Astrocyte (in vitro differentiated cells and primary cell): Measurements from ENCODE around the gene CLTCL1. TPM values are rescaled to one million over a fixed set of nuclear protein-coding genes. Genes with fewer than 3 reads are reported as not detected.
A peak's percentile ranks its signal among the peaks of the same experiment; 100 is the strongest.
"Not testable (repeated sequence)": the region's sequence is repeated elsewhere in the genome, so short reads cannot be mapped to it uniquely, and the experiment has no call there.

ENCODE experiments used
- DNase-seq: peaks from one replicate; pipeline ENCODE4 v3.0.0-alpha.2; 2010; ENCODE audit warnings: low read depth
- FAIRE-seq: peaks from 2 replicates; lab custom pipeline; 2011; peaks lifted over from hg19 to GRCh38; lab: Jason Lieb, UNC
- H2AFZ ChIP-seq: 2 replicates; pipeline ENCODE4 v1.6.0; 2012; ENCODE audit warnings: low read depth, low read length, inconsistent platforms
- H3K27ac ChIP-seq: 2 replicates; pipeline ENCODE4 v1.5.1; 2011; ENCODE audit warnings: low read depth, low read length, inconsistent platforms
- H3K27me3 ChIP-seq: 2 replicates; pipeline ENCODE4 v1.6.0; 2011; ENCODE audit warnings: low read length, inconsistent platforms; ENCODE audit not compliant: insufficient read depth
- H3K36me3 ChIP-seq: 2 replicates; pipeline ENCODE4 v1.5.1; 2011; ENCODE audit warnings: low read length, inconsistent platforms; ENCODE audit not compliant: insufficient read depth
- H3K4me1 ChIP-seq: 2 replicates; pipeline ENCODE4 v1.5.1; 2011; ENCODE audit warnings: low read length, inconsistent platforms; ENCODE audit not compliant: insufficient read depth
- H3K4me2 ChIP-seq: 2 replicates; pipeline ENCODE4 v1.6.0; 2012; ENCODE audit warnings: low read length, inconsistent platforms
- H3K4me3 ChIP-seq: 2 replicates; pipeline ENCODE4 v1.5.1; 2011; ENCODE audit warnings: low read depth, mild to moderate bottlenecking, low read length, inconsistent platforms; ENCODE audit not compliant: insufficient read depth
- H3K79me2 ChIP-seq: 2 replicates; pipeline ENCODE4 v1.6.0; 2012; ENCODE audit warnings: mild to moderate bottlenecking, low read length, inconsistent platforms; ENCODE audit not compliant: insufficient read depth
- H3K9ac ChIP-seq: 2 replicates; pipeline ENCODE4 v1.6.0; 2012; ENCODE audit warnings: mild to moderate bottlenecking, low read length, inconsistent platforms
- H3K9me3 ChIP-seq: 2 replicates; pipeline ENCODE4 v1.5.1; 2012; ENCODE audit warnings: low read depth, mild to moderate bottlenecking, low read length, inconsistent platforms; ENCODE audit not compliant: insufficient read depth
- H4K20me1 ChIP-seq: 2 replicates; pipeline ENCODE4 v1.6.0; 2012; ENCODE audit warnings: low read length, inconsistent platforms; ENCODE audit not compliant: insufficient read depth
- H3K27ac Mint-ChIP-seq: one replicate; pipeline ENCODE4 v1.8.0; 2021; ENCODE audit warnings: mild to moderate bottlenecking, mixed read lengths; ENCODE audit not compliant: unreplicated experiment
- H3K27me3 Mint-ChIP-seq: one replicate; pipeline ENCODE4 v1.8.0; 2021; ENCODE audit warnings: low read depth, mixed read lengths; ENCODE audit not compliant: unreplicated experiment
- H3K36me3 Mint-ChIP-seq: one replicate; pipeline ENCODE4 v1.8.0; 2021; ENCODE audit warnings: low read depth, mixed read lengths; ENCODE audit not compliant: unreplicated experiment
- H3K4me1 Mint-ChIP-seq: one replicate; pipeline ENCODE4 v1.8.0; 2021; ENCODE audit warnings: low read depth, mixed read lengths; ENCODE audit not compliant: unreplicated experiment
- H3K4me3 Mint-ChIP-seq: one replicate; pipeline ENCODE4 v1.8.0; 2021; ENCODE audit warnings: mild to moderate bottlenecking, moderate library complexity, mixed read lengths; ENCODE audit not compliant: unreplicated experiment
- H3K9me3 Mint-ChIP-seq: one replicate; pipeline ENCODE4 v1.8.0; 2021; ENCODE audit warnings: mild to moderate bottlenecking, mixed read lengths; ENCODE audit not compliant: unreplicated experiment
- CTCF ChIP-seq: IDR thresholded peaks from 2 replicates; pipeline ENCODE4 v1.5.1; 2011; ENCODE audit warnings: low read depth, mild to moderate bottlenecking, inconsistent platforms, low read length, moderate library complexity; ENCODE audit not compliant: insufficient read depth
- EZH2 ChIP-seq: IDR thresholded peaks from 2 replicates; pipeline ENCODE4 v1.6.1; 2012; ENCODE audit warnings: mild to moderate bottlenecking, low read length, inconsistent platforms; ENCODE audit not compliant: insufficient read depth
- total RNA-seq: library from RNA; stranded (reverse); gene quantifications from 2 replicates; pipeline ENCODE4 v1.2.1, GENCODE V29; 2021

Gene CLTCL1
- total RNA-seq, 1 donor from 2014 or later = 54.4 TPM

GRCh38 chr22:19260804-19261203, 30.7 kb downstream of the CLTCL1 start:
- no peaks in the 10 kb centered on the region for H3K27me3 Mint-ChIP-seq
- FAIRE-seq = no peak

GRCh38 chr22:19260194-19260593, 31.3 kb downstream of the CLTCL1 start:
- H3K4me3 ChIP-seq = no peak overlapping the region
- H4K20me1 ChIP-seq = no peaks in the 10 kb centered on the region
- DNase-seq (no peak), FAIRE-seq (no peak)
- no peak overlapping the region for H2AFZ ChIP-seq
- H3K9ac ChIP-seq = no peak overlapping the region
- H3K36me3 ChIP-seq = peaks cover 4% of the 10 kb centered on the region
- no peaks in the 10 kb centered on the region for H3K27me3 ChIP-seq
- H3K9me3 Mint-ChIP-seq = no peaks in the 10 kb centered on the region
- no peak overlapping the region for H3K4me2 ChIP-seq
- no peaks in the 10 kb centered on the region for H3K4me1 ChIP-seq
- H3K4me1 Mint-ChIP-seq = peaks cover 10% of the 10 kb centered on the region
- no peaks in the 10 kb centered on the region for H3K9me3 ChIP-seq
- TF ChIP-seq CTCF = no peak
- TF ChIP-seq EZH2 = no peak
- no peak overlapping the region for H3K27ac ChIP-seq
- H3K27ac Mint-ChIP-seq = no peak overlapping the region
- peaks cover 33% of the 10 kb centered on the region for H3K36me3 Mint-ChIP-seq
- no peak overlapping the region for H3K4me3 Mint-ChIP-seq
- H3K79me2 ChIP-seq = no peaks in the 10 kb centered on the region
- no peaks in the 10 kb centered on the region for H3K27me3 Mint-ChIP-seq

More at GRCh38 chr22:19260804-19261203, 30.7 kb downstream of the CLTCL1 start:
- Histone ChIP-seq H3K9me3 (no peaks in the 10 kb centered on the region), H4K20me1 (no peaks in the 10 kb centered on the region), H3K27ac (no peak overlapping the region), H3K36me3 (peaks cover 4% of the 10 kb centered on the region), H2AFZ (no peak overlapping the region), H3K4me3 (no peak overlapping the region), H3K9ac (no peak overlapping the region), H3K27me3 (no peaks in the 10 kb centered on the region), H3K4me1 (no peaks in the 10 kb centered on the region), H3K4me2 (no peak overlapping the region), H3K79me2 (no peaks in the 10 kb centered on the region)
- H3K4me1 Mint-ChIP-seq = peaks cover 10% of the 10 kb centered on the region
- no peak overlapping the region for H3K4me3 Mint-ChIP-seq
- peaks cover 34% of the 10 kb centered on the region for H3K36me3 Mint-ChIP-seq
- H3K9me3 Mint-ChIP-seq = no peaks in the 10 kb centered on the region
- peak overlapping the region; percentile 41 for H3K27ac Mint-ChIP-seq
- no peak for DNase-seq
- TF ChIP-seq EZH2 (no peak), CTCF (no peak)

DNA sequence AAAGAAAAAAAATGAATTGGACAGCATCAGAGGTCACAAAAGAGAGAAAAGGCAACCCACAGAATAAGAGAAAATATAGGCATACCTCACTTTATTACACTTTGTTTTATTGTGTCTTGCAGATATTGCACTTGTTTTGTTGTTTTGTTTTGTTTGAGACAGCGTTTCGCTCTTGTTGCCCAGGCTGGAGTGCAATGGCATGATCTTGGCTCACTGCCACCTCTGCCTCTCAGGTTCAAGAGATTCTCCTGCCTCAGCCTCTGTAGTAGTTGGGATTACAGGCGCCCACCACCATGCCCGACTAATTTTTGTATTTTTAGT, 32.6 kb downstream of the CLTCL1 start:
- not testable (repeated sequence) for H3K9me3 Mint-ChIP-seq, H3K4me1 ChIP-seq, H3K4me3 Mint-ChIP-seq, H3K27me3 ChIP-seq, H3K9ac ChIP-seq, H3K4me1 Mint-ChIP-seq, H3K27me3 Mint-ChIP-seq, H3K36me3 ChIP-seq, H3K9me3 ChIP-seq, FAIRE-seq, H2AFZ ChIP-seq, H4K20me1 ChIP-seq, H3K4me3 ChIP-seq, DNase-seq, H3K4me2 ChIP-seq, H3K27ac ChIP-seq, H3K79me2 ChIP-seq
- peaks cover 32% of the 10 kb centered on the region for H3K36me3 Mint-ChIP-seq
- peak overlapping the region; percentile 7 for H3K27ac Mint-ChIP-seq
